Fibroblast of peridontal ligament (primary cell): ENCODE results near the gene CADM1.

Source experiments
- DNase-seq: peaks from one replicate; pipeline ENCODE4 v3.0.0-alpha.2; 2010; ENCODE audit errors: extremely low read depth

Gene CADM1

DNA sequence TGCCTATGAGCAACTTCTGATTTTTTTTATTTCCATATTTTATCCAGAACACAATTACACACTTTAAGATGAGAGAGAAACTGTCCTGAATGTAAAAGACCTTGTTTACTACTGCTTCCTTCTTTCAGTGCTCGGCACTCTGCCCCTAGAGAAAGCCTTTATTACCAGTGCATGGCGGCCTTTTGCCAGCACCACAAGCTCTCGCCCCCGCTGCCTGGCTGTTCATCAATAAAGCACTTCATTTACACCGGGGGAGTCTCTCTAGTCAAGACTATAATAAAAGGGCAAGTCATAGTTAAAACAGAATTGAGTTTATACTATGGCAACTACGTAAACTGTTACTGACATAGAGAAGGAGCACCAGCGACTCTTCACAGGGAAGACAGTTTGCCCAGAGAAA lies 259.5 kb downstream of the CADM1 start:
- no peak for DNase-seq

DNA sequence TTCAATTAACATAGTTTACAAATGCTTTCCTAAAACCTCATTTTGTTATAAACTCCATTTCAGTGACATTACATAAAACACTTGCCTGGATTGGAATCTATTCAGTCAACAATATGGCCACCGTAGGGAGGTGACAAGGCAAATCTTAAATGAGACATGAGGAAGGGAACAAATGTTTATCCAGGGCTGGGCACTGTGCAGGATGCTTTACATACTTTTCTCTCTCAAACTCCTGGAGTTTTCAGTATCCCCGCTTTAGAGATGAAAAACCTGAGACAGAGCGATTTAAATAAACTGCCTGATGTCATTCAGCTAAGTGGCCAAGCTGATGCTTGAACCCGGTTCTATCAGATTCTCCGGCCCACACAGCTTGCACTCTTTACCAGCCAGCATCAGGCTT lies 259.9 kb downstream of the CADM1 start:
- DNase-seq, result no peak

DNA sequence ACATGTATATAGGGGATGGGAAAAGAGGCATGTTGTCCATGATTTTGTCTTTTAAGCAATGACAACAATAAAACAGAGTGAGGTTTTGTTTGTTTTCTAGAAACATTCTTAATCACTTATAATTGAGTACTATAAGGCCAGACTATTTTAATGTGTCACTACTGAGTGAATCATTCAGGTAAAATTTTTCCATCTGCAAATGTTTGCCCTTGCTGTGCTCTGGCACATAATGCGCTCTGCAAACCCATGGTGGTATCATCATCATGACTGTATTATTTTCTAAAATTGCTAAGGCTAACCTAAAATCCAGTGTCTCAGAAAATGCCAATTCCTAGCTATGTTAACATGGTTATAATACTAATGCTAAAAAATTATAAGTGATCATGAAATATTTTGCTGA lies 261.2 kb downstream of the CADM1 start:
- no peak for DNase-seq

DNA sequence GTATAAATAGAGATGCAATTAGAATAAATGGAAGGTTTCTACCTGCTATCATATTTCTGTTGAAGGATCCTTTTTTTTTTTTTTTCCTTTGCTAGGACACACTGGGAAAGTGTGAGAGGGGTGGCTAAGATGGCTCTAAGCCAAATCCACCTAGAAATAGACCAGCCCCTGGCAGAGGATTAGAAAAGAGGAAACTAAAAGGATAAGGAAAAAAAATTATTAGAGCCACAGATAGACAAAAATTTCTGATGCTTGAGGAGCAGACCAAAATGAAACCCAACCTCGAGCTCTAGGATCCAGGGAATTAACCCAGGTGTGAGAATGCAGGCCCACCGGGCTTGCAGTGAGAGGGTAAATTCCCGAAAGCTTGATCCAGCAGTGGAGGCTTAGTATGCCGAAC lies 262.3 kb downstream of the CADM1 start:
- no peak for DNase-seq

DNA sequence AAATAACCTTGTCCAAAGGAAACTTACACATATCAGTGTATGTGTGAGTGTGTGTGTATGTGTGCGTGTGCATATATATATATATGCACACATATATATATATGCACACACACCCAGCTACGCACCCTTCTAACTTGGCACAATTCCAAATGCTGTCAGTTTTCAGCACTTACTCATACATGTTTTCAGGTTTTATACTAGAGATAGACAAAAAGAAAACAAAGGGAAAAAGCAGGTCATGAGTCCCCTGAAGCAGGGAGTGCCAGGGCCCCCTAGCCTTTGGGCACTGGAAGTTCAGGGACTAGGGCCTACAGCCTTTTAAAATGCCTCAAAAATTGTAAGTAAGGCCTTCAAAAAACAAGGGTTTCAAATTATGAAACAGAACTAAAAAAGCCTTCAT lies 265.4 kb downstream of the CADM1 start:
- DNase-seq, result no peak

DNA sequence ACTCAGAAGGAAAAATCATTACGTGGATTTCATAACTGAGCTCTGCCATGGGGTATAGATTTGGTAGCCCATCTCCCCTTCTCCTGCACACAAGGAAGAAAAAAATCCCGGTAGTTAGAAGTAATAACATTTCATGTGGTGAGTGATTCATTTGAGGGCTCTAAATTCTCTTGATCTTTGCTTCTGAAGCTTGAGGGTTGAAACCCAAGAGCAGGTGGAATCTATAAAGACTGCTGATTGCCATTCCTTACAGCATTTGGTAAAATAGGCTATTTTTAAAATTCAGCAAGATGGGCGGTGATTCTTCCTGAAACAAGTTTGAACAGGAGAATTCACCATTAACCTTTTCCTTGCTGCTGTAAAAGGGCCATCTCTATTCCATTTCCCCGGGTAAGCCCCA lies 266.1 kb downstream of the CADM1 start:
- DNase-seq, result no peak

DNA sequence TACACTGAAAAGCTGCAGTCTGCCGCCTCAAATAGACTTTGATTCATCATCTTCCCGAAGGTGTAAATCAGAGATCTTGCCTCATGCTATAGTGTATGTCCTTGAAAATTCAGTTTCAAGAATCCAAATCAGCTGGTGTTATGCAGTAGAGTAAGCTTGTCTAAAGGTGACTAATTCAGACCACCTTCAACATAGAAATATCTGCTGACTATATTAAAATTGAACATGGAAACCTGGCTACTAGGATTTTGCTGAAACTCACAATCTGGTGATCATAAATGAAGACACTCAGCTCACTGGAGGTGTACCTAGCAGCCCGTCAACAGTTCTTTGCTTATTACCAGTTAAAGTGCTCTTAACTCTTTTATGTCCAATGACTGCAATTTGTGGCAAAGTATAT lies 266.6 kb downstream of the CADM1 start:
- DNase-seq, result no peak

DNA sequence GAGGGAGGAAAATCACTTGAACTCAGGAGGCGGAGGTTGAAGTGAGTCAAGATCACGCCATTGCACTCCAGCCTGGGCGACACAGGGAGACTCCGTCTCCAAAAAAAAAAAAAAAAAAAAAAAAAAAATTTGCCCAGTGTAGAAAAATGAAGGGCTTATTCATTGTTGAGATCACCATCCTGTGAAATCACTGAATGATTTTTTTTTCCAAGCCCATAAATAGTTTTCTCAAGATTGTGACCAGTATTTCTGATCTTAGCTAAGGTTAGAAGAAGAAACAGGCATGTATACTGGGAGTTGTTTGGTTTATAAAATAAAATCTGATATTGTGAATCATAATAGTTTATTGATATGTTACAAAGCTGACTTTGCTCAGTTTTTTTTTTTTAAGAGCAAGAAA lies 269.4 kb downstream of the CADM1 start:
- DNase-seq, result no peak

DNA sequence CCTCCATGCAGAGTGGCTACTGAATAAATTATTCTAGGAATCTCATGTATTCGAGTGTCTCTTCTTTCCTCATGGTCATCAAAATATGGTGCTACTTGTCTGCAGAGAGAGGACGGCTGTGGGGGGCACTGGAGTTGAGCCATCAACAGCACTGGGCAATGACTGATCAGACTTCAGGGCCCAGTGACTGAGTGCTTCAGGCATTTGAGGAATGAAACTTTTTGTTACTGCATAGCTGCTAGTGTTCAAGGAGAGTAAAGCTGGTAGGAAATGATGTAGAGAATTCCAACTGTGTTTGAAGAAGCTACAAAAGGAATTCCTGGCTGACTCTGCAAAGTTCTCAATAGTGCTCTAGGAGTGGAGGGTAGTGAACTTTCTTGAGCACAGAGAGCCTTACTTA lies 277.7 kb downstream of the CADM1 start:
- DNase-seq, result peak; percentile 63

DNA sequence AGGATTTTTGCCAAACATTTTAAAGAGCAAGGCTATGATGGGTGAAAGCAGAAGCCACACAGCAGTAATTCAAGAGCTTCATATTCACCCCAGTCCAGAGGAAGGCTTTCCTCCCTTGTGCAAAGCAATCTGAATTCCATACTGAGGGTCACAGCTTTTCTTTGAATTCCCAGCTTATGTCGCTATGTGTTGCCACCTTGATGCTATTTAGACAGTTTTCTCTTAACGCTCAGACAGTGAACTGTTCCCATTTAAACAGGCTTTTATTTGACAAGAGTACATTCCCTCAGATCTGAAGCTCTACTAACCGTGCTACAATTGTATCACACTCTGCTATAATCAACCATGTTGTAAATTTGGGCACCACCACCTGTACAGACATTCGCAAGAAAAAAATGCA lies 279.7 kb downstream of the CADM1 start:
- peak; percentile 25 for DNase-seq

DNA sequence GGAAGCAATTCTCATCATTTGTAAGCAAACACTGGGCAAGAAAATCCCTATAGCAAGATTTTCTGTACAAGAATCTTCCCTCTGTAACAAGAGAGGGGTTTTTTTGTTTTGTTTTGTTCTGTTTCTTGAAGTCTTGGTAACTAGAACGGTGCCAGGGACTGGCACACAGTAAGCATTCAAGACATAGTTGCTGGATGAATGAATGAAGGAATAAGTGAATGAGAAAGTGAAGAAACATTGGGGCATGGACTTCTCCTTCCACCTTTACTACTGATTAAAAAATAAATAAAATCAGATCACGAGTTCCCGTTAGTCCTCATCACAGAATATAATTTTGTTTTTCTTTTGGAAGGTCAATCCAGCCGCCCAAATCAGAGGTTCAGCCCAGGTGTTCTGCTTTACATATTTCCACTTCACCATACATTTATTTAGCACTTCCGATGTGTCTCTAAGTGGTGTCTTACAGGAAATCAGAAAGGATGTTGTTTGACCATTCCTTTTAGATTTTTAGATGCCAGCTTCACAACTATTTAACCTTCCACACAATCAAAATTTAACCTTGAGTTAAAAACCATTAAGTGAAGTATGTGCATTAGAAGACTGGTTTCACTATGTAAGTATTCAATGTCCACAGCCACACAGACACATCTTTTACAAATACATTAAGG lies 281.2 kb downstream of the CADM1 start:
- no peak for DNase-seq

DNA sequence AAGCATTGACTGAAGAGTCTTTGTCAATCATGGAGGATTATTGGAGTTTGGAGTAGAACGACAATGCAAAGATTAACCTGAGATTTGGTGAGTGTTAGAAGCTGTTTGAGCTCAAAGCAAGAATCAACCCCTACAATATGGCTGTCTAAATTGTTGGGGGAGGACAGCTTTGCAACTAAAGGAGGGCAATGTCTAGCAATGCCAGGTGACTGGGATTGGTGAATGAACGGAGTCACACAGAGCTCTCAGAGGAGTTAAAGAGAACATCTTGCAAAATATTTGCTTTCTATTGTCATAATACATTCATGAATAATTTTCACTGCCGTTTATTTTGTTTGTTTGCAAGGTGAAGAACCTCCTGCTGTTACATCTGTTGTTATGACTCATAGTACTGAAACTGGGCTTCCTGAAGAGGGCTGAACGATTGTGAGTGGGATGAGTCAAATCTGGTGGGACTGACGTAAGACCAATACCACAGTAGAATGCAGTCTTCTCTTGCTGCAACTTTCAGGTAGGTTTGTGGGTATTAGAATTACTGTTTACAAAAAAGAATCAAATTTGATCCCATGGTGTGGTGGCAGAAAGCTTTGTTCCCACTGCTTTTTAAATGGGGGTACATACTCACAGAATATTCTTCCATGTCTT lies 281.9 kb downstream of the CADM1 start:
- DNase-seq, result peak; percentile 65

DNA sequence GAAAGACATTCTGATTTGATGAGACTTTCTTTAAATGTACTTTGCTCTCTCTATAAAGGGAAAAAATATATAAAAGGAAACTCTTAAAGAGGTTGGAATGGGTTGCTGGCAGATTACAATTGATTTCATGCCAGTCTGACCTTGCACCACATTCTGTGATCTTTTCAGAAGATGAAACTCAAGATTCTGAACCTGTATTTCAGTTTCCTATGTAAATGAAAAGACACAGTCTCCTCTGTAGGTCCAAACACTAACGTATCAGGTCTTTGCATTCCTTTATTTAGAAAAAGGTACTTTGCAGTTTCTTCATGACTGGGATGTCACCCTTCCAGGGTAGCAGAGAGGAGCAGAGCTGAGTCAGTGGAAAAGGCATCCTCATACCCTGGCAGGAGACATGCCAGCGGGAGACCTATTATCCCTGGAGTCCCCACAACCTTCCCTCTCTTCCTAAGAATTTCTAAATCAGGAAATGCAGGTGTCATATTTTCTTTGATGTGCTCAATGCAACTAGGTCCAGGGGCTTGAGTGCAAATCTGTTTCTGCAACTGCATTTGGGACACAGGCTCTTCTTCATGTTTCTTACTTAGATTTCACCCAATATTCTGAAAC lies 282.6 kb downstream of the CADM1 start:
- DNase-seq, result no peak

DNA sequence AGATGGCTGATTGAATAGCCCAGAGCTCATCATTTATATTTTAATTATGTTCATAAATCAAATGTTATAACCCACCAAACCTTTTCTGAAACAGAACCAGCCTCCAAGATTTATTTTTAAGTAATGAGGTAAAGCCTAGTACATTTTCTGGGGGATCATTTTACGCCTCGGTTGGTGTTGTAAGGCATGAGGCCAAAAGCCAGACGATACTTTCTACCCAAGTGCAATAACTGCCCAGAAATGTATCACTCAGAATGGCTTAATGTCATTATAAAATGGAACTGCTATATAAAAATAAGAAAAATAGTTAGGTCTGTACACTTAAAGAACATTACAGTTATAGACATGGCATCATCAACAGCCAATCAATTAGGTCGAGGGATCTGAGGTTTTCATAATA lies 283.3 kb downstream of the CADM1 start:
- no peak for DNase-seq

DNA sequence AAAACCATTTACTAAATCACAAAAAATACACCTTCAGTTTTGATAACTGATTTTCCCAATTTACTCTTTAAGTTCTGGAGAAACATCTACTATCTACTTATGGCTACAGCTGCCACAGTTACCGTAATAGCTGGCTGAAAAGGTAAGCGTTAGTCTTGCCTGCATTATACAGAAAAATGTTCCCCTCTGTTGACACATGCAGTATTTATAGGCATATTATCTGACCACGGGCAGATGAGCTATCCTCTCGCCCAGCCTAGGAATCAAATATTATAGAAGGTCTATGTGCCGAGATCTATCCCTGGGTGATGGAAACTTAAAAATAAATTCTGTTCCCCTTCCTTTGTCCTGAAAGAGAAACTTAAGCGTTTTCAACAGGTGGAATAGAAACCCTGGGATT lies 283.8 kb downstream of the CADM1 start:
- no peak for DNase-seq

DNA sequence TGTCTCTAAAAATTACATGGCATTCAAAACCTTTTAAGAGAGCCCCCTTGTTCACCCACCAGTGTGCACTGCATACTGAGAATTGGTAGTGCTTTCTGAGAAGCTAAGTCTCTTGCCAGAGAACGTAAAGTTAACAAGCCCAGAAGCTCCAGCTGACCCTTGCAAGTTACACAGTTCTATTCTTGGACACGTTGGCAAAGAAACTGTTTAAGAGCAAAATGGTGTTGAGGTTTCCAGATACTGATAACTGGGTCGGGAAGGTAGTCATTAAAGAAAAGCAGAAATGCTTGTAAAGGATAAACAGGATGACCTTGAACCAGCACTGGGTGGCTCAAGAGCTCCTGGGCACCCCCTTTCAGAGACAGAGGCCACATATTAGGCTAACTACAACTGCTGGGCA lies 284.8 kb downstream of the CADM1 start:
- DNase-seq, result no peak

DNA sequence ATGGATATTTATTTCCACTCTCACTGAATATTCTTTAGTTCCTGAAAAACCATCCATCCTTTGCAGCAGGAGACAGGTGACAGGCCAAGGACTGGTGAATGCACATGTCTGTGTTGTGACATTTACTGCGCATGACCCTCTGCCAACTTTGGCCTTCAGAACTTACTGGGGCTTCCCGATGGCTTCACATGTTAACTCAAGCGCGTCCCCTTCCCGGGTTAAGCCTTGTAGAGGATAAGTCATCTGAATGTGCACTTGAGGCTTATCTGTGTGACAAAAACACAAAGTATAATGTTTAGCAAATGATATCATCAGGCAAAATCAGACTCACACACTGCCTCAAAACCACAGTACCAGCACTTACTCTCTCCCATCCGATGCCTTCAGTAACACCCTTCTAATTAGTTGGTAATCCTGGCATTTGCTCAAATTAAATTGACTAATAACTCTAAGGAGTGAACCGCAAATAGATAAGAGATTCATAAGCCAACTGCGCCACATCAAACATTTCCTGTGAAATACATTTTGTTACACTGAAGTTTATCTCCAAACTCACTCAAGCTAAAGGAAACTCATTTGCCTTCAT lies 286.4 kb downstream of the CADM1 start:
- DNase-seq, result no peak

DNA sequence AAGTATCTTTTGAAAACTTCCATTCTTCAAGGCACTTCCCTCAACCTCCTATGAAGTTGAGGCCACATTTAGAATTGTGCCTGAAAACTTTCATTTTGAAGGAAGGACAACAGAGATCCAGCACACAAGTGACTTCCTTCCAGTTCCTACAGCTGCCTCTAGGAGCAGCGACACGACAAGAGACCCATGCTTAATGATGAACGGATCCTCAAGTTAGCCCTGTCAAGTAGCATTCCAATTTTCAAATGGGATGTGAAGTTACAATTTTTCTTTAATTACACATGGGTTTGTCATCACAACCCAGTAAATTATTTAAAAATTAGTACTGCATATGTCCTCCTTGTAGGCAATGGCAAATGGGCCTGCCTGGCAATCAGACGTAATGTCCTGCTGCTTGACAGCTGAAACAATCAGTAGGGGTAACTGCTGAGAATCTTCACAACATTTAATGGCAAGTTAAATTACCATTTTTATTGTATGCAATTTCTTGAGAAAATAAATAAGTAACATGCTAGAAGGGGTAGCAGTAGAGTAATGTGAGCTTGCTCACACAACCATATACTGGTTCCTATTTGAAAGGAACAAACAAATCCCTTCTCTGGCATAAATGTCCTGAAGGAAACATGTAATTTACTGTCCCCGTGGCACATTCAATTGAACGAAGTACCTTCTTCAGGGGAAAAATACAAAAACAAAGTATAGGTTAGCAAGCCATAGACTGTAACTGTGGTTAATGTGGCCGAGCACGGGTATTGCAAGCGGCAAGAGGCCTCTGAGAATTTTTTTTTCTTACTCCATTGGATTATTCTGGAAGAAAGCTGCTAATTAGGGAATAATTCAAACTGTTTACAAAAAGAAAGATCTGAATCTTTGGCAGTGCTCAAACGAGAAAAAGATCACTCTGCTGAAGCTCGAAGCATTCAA lies 288.3 kb downstream of the CADM1 start:
- peak; percentile 27 for DNase-seq

DNA sequence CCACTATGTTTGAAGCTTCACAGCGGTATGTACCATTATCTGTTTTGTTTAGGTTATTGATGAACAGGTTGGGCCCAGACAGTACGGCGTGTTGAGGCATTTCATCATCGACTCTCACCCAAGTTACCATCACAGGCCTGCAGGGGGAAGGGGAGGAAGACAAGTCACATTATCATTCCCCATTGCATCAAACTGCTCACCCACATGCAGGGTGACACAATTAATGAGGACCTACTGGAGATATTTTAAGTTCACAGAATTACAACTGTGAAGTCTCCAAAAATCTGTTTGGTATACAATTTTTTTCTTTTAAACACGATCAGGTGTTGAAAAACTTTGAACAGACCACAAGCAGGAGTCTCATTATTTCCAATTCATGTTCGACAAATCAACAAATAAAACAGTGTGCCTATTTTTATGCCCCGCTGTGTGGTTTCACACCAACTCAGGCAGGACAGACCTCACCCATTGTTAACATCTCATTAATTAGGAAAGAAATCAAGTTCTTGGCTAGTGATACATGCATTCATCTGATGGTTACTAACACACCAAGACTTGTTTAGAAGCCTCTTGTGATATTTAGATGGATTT lies 289.5 kb downstream of the CADM1 start:
- DNase-seq, result no peak

DNA sequence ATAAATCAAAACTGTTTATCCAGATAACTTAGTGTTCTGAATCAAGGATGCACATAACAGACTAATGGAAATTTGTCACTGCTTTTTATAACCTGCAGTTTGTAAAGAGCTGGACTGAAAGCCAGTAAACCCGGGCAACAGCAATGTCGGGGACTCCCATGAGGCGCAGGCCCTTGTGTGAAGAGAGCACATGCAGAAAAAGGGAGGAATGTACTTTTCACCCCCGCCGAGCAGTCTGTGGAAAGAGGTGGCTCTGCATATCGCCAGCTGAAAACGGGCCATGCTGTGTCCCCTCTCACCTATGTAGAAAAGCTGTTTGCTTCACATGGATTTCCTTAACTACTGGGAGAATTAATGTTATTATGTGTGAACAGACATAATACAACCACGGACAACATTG lies 291.2 kb downstream of the CADM1 start:
- DNase-seq, result no peak

DNA sequence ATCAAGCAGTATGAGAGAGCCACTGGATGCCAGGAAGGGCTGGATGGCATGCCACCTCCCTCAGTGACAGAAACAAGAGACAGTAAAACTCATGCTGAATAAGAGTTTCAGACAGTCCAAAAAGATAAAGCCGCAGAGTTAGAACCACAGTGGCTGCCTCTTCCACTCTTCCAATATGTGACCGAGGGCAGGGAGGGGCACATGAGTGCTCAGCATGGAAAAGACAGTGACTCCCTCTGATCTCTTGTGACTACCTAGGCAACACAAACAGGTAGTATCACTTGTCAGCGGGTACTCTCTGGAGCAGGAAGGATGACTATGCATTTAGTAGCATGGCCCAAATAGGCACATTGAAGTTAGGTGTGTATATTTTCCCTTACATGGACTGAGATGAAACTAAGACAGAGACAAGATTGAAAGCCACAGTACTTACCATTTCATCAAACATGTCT lies 295.4 kb downstream of the CADM1 start:
- DNase-seq, result no peak

DNA sequence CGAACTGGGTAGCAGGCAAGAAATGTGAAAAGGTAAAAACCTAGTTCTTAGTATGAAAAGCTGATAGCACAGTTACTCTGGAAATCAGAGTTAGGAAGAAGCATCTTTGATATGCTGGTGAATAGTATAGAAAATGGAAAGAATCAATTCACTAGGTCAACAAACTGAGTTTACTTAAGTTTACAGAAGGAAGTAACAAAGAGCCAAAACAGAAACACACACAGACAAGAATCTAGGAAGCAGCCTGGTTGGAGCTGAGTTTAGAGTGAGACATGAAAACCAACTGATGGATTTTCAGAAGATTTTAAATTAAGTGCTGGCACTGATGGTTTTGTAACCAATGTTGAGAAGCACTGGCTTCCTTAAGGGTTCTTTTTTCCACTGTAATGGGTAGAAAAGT lies 296.3 kb downstream of the CADM1 start:
- DNase-seq, result no peak
